ENCODE data around the gene EBNA1BP2.
"Not testable (repeated sequence)": the region's sequence is repeated elsewhere in the genome, so short reads cannot be mapped to it uniquely, and the experiment has no call there.

EBNA1BP2 gene, protein sequence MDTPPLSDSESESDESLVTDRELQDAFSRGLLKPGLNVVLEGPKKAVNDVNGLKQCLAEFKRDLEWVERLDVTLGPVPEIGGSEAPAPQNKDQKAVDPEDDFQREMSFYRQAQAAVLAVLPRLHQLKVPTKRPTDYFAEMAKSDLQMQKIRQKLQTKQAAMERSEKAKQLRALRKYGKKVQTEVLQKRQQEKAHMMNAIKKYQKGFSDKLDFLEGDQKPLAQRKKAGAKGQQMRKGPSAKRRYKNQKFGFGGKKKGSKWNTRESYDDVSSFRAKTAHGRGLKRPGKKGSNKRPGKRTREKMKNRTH

DNA sequence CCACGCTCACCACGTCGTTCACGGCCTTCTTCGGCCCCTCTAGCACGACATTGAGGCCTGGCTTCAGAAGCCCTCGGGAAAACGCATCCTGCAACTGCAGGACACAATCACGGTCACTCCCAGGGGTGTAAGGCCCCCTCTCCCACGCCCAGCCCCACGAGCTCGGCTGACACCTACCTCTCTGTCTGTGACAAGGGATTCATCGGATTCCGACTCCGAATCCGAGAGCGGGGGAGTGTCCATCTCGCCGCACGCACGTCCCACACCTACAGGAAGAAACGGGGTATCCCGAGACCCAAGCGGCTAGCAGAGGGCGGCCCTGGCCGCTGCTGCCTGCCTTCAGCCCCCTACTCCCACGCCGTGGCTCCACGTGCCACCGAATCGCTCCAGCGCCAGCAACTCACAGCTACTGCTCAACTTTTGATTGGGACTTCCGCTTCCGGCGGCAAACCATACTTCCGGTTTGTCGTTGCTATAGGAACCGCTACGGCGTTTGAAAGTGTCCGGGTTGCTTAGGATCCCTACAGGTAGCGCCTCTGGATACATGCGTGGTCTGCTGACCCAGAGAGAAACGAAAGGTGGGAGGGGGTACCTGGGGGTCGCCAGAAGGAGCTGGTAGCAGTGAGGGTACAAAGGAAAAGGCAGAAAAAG lies at the start of gene EBNA1BP2, which contains the start of gene CFAP57:
Gene EBNA1BP2, minus strand, starts transcription at position 415 of the 651 bp plus-strand sequence. Its CDS starts 172 bp downstream, at position 243.
Gene CFAP57, plus strand, starts transcription at position 455 of the 651 bp plus-strand sequence. CDS start 424 bp downstream, outside the sequence.
- TF ChIP-seq, protein P1, sequence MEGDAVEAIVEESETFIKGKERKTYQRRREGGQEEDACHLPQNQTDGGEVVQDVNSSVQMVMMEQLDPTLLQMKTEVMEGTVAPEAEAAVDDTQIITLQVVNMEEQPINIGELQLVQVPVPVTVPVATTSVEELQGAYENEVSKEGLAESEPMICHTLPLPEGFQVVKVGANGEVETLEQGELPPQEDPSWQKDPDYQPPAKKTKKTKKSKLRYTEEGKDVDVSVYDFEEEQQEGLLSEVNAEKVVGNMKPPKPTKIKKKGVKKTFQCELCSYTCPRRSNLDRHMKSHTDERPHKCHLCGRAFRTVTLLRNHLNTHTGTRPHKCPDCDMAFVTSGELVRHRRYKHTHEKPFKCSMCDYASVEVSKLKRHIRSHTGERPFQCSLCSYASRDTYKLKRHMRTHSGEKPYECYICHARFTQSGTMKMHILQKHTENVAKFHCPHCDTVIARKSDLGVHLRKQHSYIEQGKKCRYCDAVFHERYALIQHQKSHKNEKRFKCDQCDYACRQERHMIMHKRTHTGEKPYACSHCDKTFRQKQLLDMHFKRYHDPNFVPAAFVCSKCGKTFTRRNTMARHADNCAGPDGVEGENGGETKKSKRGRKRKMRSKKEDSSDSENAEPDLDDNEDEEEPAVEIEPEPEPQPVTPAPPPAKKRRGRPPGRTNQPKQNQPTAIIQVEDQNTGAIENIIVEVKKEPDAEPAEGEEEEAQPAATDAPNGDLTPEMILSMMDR (IDR thresholded peaks at IDR 0.05; ENCODE audit: low read depth, low read length, missing control alignments) = no peak
- peak; percentile 87 for DNase-seq (ENCODE audit: extremely low read depth, low read depth)
- H3K4me3 ChIP-seq (replicated peaks; ENCODE audit: low read depth, low read length) = peak within 1 kb of the TSS; percentile 99

DNA sequence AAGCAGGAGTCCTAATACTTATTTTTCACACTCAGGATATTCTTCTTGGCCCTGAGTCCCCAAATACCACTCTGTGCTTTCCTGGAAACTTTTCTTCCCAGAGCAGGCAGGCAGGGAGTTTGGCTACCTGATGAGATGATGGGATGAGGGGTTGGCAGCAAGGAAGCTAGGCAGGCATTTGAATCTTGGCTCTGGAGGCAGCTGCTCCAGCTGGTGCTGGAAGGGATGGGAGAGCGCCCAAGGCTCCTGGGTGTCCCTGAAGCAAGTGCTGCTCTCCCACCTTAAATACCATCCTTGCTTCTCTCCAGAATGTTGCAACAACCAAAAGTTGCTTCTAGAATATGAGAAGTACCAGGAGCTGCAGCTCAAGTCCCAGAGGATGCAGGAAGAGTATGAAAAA lies 49.7 kb upstream of the EBNA1BP2 start:
- no peak for DNase-seq (ENCODE audit: extremely low read depth, low read depth)
- H3K4me3 ChIP-seq (replicated peaks; ENCODE audit: low read depth, low read length) = no peak overlapping the region
- TF ChIP-seq, protein P1 (IDR thresholded peaks at IDR 0.05; ENCODE audit: low read depth, low read length, missing control alignments) = no peak

DNA sequence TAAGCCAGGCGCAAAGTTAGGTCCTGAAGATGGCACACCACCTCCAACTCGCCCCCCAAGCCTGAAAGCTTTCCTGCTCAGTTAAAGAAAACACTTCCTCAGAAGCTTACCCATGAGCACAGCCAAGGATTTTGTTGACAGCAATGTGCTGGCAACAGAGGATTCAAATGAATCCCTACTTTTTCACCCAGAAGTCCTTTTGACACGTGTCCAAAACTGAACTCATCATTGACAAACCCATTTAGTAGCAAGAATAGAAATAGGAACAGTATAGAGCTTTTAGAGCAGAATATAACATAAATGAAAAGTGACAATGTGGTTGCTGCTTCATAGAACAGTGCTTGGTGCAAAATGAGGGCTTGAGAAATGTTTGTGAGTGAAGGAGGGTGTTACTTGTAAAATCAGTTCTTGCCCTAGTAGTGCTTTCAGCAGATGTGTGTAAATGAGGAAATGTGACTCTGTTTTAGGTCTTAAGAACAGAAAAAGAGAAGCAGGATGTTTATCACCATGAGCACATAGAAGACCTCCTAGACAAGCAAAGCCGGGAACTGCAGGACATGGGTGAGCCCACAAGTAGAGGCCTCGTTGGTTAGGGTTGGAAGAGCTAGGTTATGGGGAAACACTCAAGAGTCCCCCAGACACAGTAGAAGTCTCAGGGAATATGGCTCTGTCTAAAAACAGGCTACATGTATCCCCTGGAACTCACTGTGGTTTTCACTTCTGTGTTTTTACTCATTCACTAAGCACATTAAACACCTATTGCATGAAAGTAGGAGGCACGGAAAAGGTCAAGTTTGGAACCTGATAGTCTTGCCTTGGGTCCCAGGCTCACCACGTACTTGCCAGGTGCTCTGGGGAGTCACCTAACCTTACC lies 49.1 kb upstream of the EBNA1BP2 start:
- DNase-seq (ENCODE audit: extremely low read depth, low read depth) = no peak
- TF ChIP-seq, protein P1 (IDR thresholded peaks at IDR 0.05; ENCODE audit: low read depth, low read length, missing control alignments) = no peak
- H3K4me3 ChIP-seq (replicated peaks; ENCODE audit: low read depth, low read length) = no peak overlapping the region

DNA sequence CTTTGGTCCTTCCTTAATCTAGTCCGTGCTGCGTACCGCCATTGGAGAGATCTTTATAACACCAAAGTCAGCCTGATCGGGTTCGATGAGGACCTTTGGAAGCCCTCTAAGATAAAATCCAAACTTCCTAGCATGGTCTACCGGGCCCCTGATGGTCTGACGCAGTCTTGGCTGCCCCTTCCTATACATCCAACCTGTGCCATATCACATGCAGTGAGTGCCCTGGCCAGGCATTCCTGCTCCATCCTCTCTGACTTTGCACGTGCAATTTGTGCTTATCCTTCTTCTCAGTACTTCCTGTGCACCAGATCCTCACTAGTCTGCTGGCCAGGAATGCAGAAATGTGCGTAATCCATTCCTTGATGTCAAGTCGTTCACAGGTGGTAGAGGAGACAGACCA lies 45.7 kb upstream of the EBNA1BP2 start:
- H3K4me3 ChIP-seq (replicated peaks; ENCODE audit: low read depth, low read length) = no peak overlapping the region
- TF ChIP-seq, protein P1 (IDR thresholded peaks at IDR 0.05; ENCODE audit: low read depth, low read length, missing control alignments) = no peak
- DNase-seq (ENCODE audit: extremely low read depth, low read depth) = no peak

DNA sequence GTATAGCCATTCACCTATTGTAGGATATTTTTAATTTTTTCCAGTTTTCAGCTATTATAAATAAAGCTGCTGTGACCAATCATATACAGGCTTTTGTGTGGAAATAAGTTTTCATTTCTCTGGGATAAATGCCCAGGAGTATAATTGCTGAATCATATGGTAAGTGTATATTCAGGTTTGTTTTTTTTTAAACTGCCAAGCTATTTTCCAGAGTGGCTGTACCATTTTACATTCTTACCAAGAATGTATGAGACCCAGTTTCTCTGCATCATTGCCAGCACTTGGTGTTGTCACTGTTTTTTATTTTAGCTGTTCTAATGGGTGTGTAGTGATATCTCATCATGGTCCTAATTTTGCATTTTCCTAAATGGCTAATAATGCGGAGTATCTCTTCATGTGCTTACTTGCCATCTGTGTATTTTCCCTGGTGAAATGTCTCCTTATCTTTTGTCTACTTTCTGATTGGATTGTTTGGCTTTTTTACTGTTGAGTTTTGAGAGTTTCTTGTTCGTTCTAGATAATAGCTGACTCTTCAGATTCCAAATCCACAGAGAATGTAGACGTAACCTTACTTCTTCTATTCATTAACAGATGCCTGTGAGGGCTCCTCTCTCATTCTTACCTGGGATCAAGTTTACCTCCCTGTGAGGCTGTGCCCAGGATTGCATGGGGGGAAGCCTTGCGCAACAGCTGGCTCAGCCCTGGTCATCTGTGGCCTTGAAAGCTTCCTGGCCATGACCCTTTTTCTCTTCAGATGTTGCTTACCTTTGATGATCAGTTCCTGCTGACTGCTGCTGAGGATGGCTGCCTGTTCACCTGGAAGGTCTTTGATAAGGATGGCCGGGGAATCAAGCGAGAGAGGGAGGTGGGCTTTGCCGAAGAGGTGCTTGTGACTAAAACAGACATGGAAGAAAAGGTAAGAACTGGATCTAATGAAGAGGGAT lies 42.7 kb upstream of the EBNA1BP2 start:
- DNase-seq (ENCODE audit: extremely low read depth, low read depth) = no peak
- no peak overlapping the region for H3K4me3 ChIP-seq (replicated peaks; ENCODE audit: low read depth, low read length)
- TF ChIP-seq, protein P1 (IDR thresholded peaks at IDR 0.05; ENCODE audit: low read depth, low read length, missing control alignments) = no peak

DNA sequence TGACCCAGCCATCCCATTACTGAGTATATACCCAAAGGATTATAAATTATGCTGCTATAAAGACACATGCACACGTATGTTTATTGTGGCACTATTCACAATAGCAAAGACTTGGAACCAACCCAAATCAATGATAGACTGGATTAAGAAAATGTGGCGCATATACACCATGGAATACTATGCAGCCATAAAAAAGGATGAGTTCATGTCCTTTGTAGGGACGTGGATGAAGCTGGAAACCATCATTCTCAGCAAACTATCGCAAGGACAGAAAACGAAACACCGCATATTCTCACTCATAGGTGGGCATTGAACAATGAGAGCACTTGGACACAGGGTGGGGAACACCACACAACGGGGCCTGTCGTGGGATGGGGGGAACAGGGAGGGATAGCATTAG lies 36.2 kb upstream of the EBNA1BP2 start:
- DNase-seq (ENCODE audit: extremely low read depth, low read depth); H3K4me3 ChIP-seq (replicated peaks; ENCODE audit: low read depth, low read length): not testable (repeated sequence)

Data from HFF-Myc (cell line).